Measurements from ENCODE around the gene TUBE1. TPM values are rescaled to one million over a fixed set of nuclear protein-coding genes. Genes with fewer than 3 reads are reported as not detected.
"Not testable (repeated sequence)": the region's sequence is repeated elsewhere in the genome, so short reads cannot be mapped to it uniquely, and the experiment has no call there.

Gene TUBE1
- 9.1 and 13.2 TPM in 2 replicates for total RNA-seq

DNA sequence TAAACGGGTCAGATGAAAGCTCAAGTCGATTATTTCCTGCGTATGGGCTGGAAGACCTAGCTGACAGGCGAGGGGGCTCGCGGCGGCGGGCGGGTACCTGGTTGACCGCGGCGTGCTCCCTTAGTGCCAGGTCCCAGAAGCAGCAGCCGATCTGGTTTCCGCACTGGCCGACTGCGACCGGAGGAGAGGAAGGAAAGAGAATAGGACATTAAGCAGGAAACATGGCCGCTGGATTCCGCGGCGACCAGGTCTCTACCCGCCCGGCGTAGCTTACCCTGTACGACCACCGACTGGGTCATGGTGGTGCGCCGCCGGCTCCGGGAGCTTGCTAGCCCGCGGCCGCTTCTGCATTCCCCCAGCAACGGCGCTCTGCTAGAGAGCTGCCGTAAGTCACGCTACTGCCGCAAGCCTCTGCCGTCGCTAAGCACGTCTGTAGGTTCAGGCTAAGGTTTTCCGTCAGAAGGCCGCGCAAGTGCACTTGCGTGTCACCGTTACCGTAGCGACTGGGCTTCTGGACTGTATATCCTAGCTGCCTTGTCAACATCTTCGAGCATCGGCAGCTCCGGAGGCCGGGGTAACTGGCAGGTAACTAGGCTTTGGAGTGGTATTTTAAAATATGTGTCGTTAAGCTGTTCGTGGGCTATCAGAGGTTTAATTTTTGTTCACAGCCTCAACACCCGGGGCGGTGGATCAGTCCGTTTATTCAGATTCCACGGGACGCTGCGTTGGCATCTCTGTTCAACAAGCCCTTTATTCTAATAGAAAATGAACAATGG lies at the start of gene TUBE1, which contains the start of gene FAM229B:
TSS of gene TUBE1 (minus strand) at position 347 of the 776 bp plus-strand sequence. CDS start at position 299, 48 bp downstream.
TSS of gene FAM229B (plus strand) at position 456 of the 776 bp plus-strand sequence. CDS start 11,693 bp downstream, outside the sequence.
- DNase-seq (ENCODE audit: extremely low read depth, low read depth, low spot score), result peak; percentile 86

DNA sequence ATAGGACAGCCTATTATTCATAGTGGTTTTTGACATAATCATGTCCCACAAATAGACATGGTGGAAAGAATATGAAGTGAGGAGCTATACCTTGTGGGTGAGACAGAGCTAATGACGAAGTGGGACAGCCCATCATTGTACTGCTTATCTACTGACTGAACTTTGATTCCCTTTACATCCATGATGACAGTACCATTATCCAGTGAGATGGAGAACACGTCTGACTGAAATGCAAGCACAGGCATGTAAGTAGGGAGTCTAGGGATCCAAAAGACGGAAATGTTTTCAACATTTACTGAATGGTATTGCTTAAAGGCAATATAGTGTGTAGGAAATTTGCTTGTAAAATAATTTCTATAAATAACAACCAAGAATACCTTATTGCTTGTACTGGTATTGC lies 43.6 kb upstream of the TUBE1 start:
- DNase-seq (ENCODE audit: extremely low read depth, low read depth, low spot score), result no peak

DNA sequence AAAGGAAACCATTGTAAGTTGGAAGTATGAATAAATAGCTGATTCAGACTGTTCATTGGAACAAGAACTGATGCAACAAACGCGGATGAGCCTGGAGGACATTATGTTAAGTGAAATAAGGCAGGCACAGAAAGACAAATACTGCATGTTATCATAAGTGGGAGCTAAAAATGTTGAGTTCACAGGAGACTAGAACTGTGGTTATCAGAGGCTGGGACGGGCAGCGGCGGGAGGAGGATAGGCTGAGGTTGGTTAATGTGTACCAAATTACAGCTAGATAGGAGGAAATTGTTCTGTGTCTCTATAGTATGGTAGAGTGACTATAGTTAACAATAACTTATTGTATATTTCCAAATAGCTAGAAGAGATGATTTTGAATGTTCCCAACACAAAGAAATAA lies 40.9 kb upstream of the TUBE1 start:
- no peak for DNase-seq (ENCODE audit: extremely low read depth, low read depth, low spot score)

- no peak for DNase-seq (ENCODE audit: extremely low read depth, low read depth, low spot score)
These were observed 36.7 kb upstream of the TUBE1 start for GRCh38 chr6:112123982-112124381.

- no peak for DNase-seq (ENCODE audit: extremely low read depth, low read depth, low spot score)
These were observed 35.5 kb upstream of the TUBE1 start for GRCh38 chr6:112122756-112123155.

- no peak for DNase-seq (ENCODE audit: extremely low read depth, low read depth, low spot score)
These were observed 30.8 kb upstream of the TUBE1 start for GRCh38 chr6:112118034-112118433.

DNA sequence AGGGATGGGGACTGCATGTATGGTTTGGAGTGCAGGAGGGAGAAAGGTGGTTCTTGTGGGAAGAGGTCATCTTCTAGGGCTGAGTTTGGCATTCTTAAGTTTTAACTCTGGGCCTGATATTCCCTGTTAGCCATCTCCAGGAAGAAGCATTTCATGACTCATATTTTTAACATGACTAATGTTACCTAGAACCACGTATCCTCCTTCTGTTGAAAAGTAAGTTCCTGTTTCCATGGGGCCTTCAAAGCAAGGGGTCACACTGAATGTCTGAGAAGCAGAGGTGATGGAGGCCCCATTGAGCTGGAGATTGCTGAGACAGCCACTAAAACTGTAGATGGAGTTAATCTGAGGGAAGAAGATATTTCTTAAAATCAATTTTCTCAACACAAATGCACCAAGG lies 30.3 kb upstream of the TUBE1 start:
- DNase-seq (ENCODE audit: extremely low read depth, low read depth, low spot score), result peak; percentile 27

DNA sequence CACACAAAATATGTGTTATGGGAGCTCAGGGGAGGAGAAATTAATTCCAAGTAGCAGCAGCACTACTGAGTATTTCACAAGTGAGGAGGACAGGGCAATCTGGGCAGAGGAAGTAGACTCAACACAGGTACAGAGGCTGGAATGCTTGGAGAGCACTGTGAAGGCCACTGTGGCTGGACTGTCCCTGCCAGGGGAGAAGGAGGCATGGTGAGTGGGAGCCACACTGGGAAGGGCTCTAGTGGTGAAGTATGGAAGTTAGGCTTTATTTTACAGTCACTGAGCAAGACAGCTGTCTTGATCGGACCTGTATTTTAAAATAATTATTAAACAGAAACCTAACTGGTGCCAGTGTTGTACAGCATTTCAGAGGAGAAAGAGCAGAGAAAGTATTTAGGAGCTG lies 28.9 kb upstream of the TUBE1 start:
- no peak for DNase-seq (ENCODE audit: extremely low read depth, low read depth, low spot score)

GRCh38 chr6:112114577-112115223 lies 27.4 kb upstream of the TUBE1 start:
- no peak for DNase-seq (ENCODE audit: extremely low read depth, low read depth, low spot score)

DNA sequence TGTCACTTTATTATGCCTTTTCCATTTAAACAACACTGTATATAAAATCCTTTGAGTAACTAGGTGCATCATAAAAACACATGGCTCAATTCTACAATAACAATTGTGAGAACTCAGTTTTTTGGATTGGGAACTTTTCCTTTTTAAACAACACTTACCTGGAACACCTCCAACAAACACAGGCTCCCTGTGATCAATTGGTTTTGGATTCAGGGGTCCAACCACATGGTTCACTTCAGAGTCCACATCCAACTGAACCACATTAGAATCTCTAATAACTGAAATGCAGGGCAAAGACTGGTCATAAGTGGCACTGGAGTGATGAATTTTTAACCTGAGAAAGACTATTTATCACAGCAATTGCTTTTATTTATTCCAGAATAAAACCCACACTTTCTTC lies 26.6 kb upstream of the TUBE1 start:
- no peak for DNase-seq (ENCODE audit: extremely low read depth, low read depth, low spot score)

DNA sequence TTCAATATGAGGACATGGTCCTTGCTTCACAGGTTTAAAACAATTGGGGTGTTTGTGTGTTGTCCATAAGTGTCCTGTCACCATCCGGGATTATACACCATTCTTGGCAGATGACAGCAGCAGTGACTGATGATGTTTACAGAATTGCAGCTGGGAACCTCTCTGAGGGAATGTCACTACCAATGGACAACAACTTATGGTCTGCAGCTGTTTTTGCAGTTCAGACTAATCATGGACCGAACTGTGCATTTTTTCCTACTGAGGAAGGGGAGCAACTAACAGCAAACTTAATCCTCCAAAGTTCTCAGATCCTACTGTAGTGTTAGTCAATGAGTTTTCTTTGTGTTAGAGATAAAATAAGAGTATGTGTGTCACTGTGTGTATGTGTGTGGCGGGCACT lies 26.1 kb upstream of the TUBE1 start:
- DNase-seq (ENCODE audit: extremely low read depth, low read depth, low spot score), result no peak

DNA sequence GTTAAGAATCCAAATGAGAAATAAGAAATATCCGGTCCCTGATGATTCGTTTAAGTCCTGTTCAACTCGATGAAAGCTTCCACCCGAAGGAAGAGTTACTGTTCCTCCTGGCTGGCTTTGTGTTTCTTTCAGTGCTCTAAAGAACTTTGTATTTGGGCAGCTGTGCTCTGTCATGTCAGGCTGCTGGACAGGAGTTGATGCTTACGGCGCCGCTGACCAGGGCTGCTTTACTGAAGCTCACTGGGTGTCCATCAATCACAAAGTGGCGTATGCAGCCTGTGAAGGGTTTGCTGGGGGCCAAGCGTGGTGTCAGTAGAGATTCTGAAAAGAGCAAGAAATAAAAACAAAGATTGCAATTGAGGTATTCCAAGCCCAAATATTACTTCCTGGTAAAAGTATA lies 22.0 kb upstream of the TUBE1 start:
- DNase-seq (ENCODE audit: extremely low read depth, low read depth, low spot score), result no peak

DNA sequence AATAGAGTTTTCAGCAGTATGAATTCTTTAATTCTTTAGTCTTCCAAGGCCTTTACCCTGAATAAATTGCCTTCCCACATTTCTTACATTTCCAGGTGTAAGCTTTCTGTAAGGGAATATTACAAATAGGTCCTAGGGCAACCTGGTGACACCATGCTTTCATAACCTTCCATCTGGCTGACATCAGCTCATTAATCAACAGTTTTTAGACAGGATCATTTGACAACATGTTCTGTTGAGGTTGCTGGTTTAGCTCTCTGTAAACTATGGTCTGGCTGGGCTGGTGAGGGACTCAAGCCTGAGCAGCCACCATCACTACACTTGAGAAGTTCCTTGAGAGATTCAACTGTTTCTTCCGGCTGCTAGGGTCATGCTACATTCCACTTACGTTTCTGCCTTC lies 19.3 kb upstream of the TUBE1 start:
- no peak for DNase-seq (ENCODE audit: extremely low read depth, low read depth, low spot score)

DNA sequence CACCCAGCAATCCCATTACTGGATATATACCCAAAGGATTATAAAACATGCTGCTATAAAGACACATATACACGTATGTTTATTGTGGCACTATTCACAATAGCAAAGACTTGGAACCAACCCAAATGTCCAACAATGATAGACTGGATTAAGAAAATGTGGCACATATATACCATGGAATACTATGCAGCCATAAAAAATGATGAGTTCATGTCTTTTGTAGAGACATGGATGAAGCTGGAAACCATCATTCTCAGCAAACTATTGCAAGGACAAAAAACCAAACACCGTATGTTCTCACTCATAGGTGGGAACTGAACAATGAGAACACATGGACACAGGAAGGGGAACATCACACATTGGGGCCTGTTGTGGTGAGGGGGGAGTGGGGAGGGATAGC lies 18.7 kb upstream of the TUBE1 start:
- not testable (repeated sequence) for DNase-seq (ENCODE audit: extremely low read depth, low read depth, low spot score)

DNA sequence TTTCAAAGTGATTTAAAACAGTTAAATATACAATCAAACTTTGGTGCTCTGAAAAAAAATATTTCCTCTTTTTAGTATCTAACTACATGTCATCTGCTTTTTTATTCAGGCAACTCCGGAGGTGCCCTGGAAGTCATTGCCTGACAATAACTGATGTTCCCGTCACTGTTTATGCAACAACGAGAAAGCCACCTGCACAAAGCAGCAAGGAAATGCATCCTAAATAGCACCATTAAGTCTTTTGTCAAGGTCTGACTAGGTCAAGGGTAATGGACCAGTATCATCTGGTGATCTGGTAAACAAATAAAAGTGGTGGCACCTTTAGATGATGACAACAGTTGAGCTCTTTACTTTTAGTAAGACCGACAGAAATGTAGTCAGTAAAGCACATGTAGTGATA lies 13.3 kb upstream of the TUBE1 start:
- DNase-seq (ENCODE audit: extremely low read depth, low read depth, low spot score), result peak; percentile 16

DNA sequence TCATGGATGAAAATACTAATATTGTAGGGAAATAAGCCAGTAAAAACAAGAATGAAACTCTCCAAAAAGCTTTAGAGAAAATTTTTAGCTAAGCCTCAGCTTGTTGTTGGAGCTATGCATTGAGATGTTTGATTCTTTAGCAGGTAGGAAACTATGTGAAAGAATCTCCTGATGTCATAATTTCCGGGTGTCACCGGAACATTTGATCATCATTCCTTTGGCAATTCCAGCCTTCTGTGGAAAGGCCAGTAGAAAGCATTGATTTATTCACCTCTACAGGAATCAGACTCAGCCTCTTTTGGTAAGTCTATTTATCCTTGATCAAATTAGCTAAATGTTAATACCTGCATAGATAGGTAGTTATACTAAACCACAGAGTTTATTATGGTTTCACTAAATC lies 9.6 kb upstream of the TUBE1 start:
- DNase-seq (ENCODE audit: extremely low read depth, low read depth, low spot score), result no peak

GRCh38 chr6:112087916-112088315 lies 634 bp upstream of the TUBE1 start:
- no peak for DNase-seq (ENCODE audit: extremely low read depth, low read depth, low spot score)

- DNase-seq (ENCODE audit: extremely low read depth, low read depth, low spot score), result peak; percentile 20
These were observed 542 bp downstream of the TUBE1 start for GRCh38 chr6:112086744-112087135.

DNA sequence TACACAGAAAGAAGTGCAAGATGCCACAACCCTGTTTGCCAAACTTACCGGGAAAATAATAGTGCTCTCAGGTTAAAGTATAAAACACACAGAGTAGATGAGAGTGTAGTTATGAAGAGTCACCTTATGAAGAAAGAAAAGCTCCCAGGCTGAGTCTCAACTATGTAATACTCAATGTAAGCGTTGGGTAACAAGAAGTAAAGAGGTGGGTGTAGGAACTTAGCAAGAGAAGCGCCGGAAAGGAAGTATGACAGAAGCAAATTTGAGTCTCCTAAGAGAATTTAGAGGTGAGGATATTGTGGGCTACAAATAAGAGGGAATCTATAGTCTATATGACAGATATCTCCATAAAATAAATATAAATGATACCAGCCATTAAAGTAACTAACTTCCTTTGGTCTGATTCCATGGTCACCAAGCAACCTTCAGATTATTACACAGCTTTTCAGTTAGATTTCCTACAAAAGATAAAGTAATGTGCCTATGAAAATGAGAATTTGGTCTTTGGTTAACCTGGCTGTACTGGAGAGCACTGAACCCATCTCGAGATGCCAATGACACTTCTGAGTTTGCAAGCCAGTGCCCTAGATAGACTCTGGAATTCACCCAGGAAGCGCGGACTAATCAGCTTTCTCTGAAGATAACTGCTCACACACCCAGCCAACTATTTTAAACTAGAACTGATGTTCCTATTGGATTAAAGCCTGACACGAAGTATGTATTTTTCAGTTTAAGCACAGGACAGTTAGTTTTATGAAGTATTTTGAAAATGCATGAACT lies 1.8 kb downstream of the TUBE1 start:
- no peak for DNase-seq (ENCODE audit: extremely low read depth, low read depth, low spot score)

DNA sequence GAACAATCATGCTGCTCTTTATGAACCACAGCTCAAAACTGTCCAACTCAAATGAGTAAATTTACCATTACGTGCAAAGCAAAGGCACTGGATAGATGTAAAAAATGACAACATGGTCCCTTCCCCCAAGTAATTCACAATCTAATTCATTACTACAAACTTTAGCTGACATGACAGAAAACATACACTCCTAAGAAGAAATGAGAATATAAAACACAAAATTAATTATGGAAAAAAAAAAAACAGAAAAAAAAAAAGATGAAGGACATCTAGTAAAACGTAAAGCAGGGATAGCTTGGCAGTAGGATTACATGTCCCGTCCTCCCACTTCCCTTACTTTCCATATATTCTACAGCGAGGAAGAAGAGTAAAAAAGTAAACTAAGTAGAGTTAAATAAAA lies 5.7 kb downstream of the TUBE1 start:
- no peak for DNase-seq (ENCODE audit: extremely low read depth, low read depth, low spot score)

GRCh38 chr6:112066606-112067005 lies 20.7 kb downstream of the TUBE1 start:
- DNase-seq (ENCODE audit: extremely low read depth, low read depth, low spot score), result no peak
